GM12892 (cell line): ENCODE results near the gene MTCL1.

ENCODE experiments used
- DNase-seq: peaks from one replicate; pipeline ENCODE4 v3.0.0; 2011; ENCODE audit not compliant: insufficient read length
- FAIRE-seq: peaks from 2 replicates; lab custom pipeline; 2011; peaks lifted over from hg19 to GRCh38; lab: Jason Lieb, UNC
- POLR2A ChIP-seq: IDR thresholded peaks from 2 replicates; pipeline ENCODE4 v1.6.1; 2011; ENCODE audit warnings: low read depth, low read length, control low read depth
- POLR2AphosphoS5 ChIP-seq: IDR thresholded peaks from 2 replicates; pipeline ENCODE4 v1.6.1; 2011; ENCODE audit warnings: low read depth, low read length, control low read depth
- TAF1 ChIP-seq: IDR thresholded peaks from 2 replicates; pipeline ENCODE4 v1.6.1; 2011; ENCODE audit warnings: low read depth, mild to moderate bottlenecking, control low read depth, low read length, borderline replicate concordance

Gene MTCL1

GRCh38 chr18:8842506-8842905, 137.2 kb downstream of the MTCL1 start:
- DNase-seq (no peak), FAIRE-seq (no peak)
- TF ChIP-seq TAF1, result no peak
- TF ChIP-seq POLR2A, result no peak
- TF ChIP-seq POLR2AphosphoS5, result no peak

GRCh38 chr18:8843005-8843404, 137.6 kb downstream of the MTCL1 start:
- TF ChIP-seq POLR2A (no peak), POLR2AphosphoS5 (no peak), TAF1 (no peak)
- no peak for FAIRE-seq
- DNase-seq, result no peak

GRCh38 chr18:8844721-8845148, 139.4 kb downstream of the MTCL1 start:
- no peak for DNase-seq
- TF ChIP-seq POLR2AphosphoS5, result no peak
- TF ChIP-seq TAF1, result no peak
- no peak for TF ChIP-seq POLR2A

GRCh38 chr18:8845506-8845905, 140.2 kb downstream of the MTCL1 start:
- DNase-seq (no peak), FAIRE-seq (no peak)
- TF ChIP-seq POLR2AphosphoS5 (no peak), TAF1 (no peak), POLR2A (no peak)

More at GRCh38 chr18:8844721-8845148, 139.4 kb downstream of the MTCL1 start:
- FAIRE-seq, result no peak

GRCh38 chr18:8847066-8847755, 141.9 kb downstream of the MTCL1 start:
- DNase-seq (no peak), FAIRE-seq (no peak)
- TF ChIP-seq POLR2A, result no peak
- no peak for TF ChIP-seq POLR2AphosphoS5
- no peak for TF ChIP-seq TAF1

- no peak for FAIRE-seq
- TF ChIP-seq POLR2AphosphoS5, result no peak
- TF ChIP-seq TAF1, result no peak
- TF ChIP-seq POLR2A, result no peak
- DNase-seq, result no peak
Measured at GRCh38 chr18:8847900-8848299, 142.5 kb downstream of the MTCL1 start.

GRCh38 chr18:8848541-8848940, 143.2 kb downstream of the MTCL1 start:
- DNase-seq (no peak), FAIRE-seq (no peak)
- TF ChIP-seq POLR2AphosphoS5, result no peak

- DNase-seq, result no peak
- TF ChIP-seq POLR2AphosphoS5 (no peak), TAF1 (no peak), POLR2A (no peak)
- no peak for FAIRE-seq
Measured at GRCh38 chr18:8849696-8850095, 144.3 kb downstream of the MTCL1 start.

- no peak for TF ChIP-seq POLR2AphosphoS5
- TF ChIP-seq TAF1, result no peak
- no peak for TF ChIP-seq POLR2A
- DNase-seq, result no peak
- no peak for FAIRE-seq
Measured at GRCh38 chr18:8851659-8852058, 146.3 kb downstream of the MTCL1 start.

- FAIRE-seq, result no peak
Measured at GRCh38 chr18:8854550-8854949, 149.2 kb downstream of the MTCL1 start.

GRCh38 chr18:8854962-8855361, 149.6 kb downstream of the MTCL1 start:
- FAIRE-seq (no peak), DNase-seq (no peak)
- no peak for TF ChIP-seq TAF1
- TF ChIP-seq POLR2AphosphoS5, result no peak
- TF ChIP-seq POLR2A, result no peak

More at GRCh38 chr18:8854550-8854949, 149.2 kb downstream of the MTCL1 start:
- DNase-seq, result no peak
- TF ChIP-seq TAF1 (no peak), POLR2AphosphoS5 (no peak), POLR2A (no peak)

- DNase-seq (no peak), FAIRE-seq (no peak)
- TF ChIP-seq TAF1 (no peak), POLR2A (no peak), POLR2AphosphoS5 (no peak)
Measured at GRCh38 chr18:8856212-8856611, 150.9 kb downstream of the MTCL1 start.

- TF ChIP-seq POLR2AphosphoS5 (no peak), POLR2A (no peak), TAF1 (no peak)
- DNase-seq, result no peak
- no peak for FAIRE-seq
Measured at GRCh38 chr18:8856769-8857393, 151.5 kb downstream of the MTCL1 start.
